ENCODE measurements around the gene GAGE1.
"Not testable (repeated sequence)": the region's sequence is repeated elsewhere in the genome, so short reads cannot be mapped to it uniquely, and the experiment has no call there.

DNA sequence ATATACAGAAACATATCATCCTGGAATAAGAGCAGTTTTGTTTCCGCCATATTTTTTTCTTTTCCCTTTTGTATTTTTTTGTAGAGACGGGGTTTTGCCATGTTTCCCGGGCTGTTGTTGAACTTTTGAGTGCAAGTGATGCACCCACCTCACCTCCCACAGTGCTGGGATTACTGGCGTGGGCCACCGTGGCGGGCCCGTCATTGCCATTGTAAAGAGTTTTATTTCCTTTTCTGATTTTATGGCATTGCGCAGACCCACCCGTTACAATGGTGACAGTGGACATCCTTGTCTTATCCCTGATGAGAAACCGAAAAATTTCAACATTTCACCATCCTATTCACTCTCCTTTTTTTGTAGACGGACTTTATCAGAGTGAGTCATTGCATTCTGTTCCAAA lies 30.1 kb upstream of the GAGE1 start:
- TF ChIP-seq TCF7L2 (IDR thresholded peaks at IDR 0.05; ENCODE audit: low read depth, low read length); PLRG1 (conservative IDR thresholded peaks at IDR 0.05); ZNF484 (CRISPR knock-in tag; IDR thresholded peaks at IDR 0.05; ENCODE audit: borderline replicate concordance, low read depth); CHCHD3 (CRISPR knock-in tag; IDR thresholded peaks at IDR 0.05); ZNF513 (CRISPR knock-in tag; conservative IDR thresholded peaks at IDR 0.05); ATF3 (CRISPR knock-in tag; IDR thresholded peaks at IDR 0.05); SAFB2 (CRISPR knock-in tag; IDR thresholded peaks at IDR 0.05; ENCODE audit: borderline replicate concordance, low read depth); NR2C2 (CRISPR knock-in tag; IDR thresholded peaks at IDR 0.05; ENCODE audit: borderline replicate concordance); ZNF510 (CRISPR knock-in tag; IDR thresholded peaks at IDR 0.05; ENCODE audit: low read depth); EP300 (IDR thresholded peaks at IDR 0.05; ENCODE audit: low read depth in 2 of 2, low read length in 2 of 2); EP300 (CRISPR knock-in tag; IDR thresholded peaks at IDR 0.05; ENCODE audit: borderline replicate concordance): not testable (repeated sequence)
- TF ChIP-seq, protein P1, sequence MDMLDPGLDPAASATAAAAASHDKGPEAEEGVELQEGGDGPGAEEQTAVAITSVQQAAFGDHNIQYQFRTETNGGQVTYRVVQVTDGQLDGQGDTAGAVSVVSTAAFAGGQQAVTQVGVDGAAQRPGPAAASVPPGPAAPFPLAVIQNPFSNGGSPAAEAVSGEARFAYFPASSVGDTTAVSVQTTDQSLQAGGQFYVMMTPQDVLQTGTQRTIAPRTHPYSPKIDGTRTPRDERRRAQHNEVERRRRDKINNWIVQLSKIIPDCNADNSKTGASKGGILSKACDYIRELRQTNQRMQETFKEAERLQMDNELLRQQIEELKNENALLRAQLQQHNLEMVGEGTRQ (IDR thresholded peaks at IDR 0.05; ENCODE audit: low read depth, low read length) = not testable (repeated sequence)
- TF ChIP-seq, protein P1 (CRISPR knock-in tag; IDR thresholded peaks at IDR 0.05; ENCODE audit: borderline replicate concordance) = not testable (repeated sequence)
- TF ChIP-seq, protein P2, sequence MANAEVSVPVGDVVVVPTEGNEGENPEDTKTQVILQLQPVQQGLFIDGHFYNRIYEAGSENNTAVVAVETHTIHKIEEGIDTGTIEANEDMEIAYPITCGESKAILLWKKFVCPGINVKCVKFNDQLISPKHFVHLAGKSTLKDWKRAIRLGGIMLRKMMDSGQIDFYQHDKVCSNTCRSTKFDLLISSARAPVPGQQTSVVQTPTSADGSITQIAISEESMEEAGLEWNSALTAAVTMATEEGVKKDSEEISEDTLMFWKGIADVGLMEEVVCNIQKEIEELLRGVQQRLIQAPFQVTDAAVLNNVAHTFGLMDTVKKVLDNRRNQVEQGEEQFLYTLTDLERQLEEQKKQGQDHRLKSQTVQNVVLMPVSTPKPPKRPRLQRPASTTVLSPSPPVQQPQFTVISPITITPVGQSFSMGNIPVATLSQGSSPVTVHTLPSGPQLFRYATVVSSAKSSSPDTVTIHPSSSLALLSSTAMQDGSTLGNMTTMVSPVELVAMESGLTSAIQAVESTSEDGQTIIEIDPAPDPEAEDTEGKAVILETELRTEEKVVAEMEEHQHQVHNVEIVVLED (CRISPR knock-in tag; IDR thresholded peaks at IDR 0.05; ENCODE audit: borderline replicate concordance) = not testable (repeated sequence)
- TF ChIP-seq, protein P3, sequence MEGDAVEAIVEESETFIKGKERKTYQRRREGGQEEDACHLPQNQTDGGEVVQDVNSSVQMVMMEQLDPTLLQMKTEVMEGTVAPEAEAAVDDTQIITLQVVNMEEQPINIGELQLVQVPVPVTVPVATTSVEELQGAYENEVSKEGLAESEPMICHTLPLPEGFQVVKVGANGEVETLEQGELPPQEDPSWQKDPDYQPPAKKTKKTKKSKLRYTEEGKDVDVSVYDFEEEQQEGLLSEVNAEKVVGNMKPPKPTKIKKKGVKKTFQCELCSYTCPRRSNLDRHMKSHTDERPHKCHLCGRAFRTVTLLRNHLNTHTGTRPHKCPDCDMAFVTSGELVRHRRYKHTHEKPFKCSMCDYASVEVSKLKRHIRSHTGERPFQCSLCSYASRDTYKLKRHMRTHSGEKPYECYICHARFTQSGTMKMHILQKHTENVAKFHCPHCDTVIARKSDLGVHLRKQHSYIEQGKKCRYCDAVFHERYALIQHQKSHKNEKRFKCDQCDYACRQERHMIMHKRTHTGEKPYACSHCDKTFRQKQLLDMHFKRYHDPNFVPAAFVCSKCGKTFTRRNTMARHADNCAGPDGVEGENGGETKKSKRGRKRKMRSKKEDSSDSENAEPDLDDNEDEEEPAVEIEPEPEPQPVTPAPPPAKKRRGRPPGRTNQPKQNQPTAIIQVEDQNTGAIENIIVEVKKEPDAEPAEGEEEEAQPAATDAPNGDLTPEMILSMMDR (CRISPR knock-in tag; IDR thresholded peaks at IDR 0.05) = not testable (repeated sequence)

All from HepG2 (cell line).